GM18511 (cell line): ENCODE data around the gene RPS4Y2.

Experiments used
- ATAC-seq: cut with Tn5 transposase; IDR thresholded peaks from one replicate; pipeline ENCODE4 v1.9.1; 2021; ENCODE audit warnings: mild to moderate bottlenecking, moderate library complexity; ENCODE audit not compliant: unreplicated experiment

The RPS4Y2 gene

DNA sequence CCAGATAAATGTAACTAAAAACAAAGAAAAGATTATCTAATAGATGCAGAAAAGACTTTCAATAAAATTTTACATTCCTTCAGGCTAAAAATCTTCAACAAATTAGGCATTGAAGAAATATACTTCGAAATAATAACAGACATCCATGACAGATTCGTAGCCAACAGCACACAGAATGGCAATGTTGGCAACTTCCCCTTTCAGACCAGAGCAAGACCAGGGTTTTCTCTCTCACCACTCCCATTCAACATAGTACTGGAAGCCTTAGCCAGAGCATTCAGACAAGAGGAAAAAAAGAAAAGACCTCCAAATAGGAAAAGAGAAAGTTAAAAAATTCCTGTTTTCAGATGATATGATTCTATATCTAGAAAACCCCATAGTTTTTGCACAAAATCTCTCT, 61.2 kb downstream of the RPS4Y2 start:
- ATAC-seq: no peak
